NCI-H1105 (cell line): ENCODE measurements around the gene ABAT.
A peak's percentile ranks its signal among the peaks of the same experiment; 100 is the strongest.

ENCODE experiments used
- DNase-seq: peaks from one replicate; lab custom pipeline; 2025; lab: John Stamatoyannopoulos, UW

ABAT gene

DNA sequence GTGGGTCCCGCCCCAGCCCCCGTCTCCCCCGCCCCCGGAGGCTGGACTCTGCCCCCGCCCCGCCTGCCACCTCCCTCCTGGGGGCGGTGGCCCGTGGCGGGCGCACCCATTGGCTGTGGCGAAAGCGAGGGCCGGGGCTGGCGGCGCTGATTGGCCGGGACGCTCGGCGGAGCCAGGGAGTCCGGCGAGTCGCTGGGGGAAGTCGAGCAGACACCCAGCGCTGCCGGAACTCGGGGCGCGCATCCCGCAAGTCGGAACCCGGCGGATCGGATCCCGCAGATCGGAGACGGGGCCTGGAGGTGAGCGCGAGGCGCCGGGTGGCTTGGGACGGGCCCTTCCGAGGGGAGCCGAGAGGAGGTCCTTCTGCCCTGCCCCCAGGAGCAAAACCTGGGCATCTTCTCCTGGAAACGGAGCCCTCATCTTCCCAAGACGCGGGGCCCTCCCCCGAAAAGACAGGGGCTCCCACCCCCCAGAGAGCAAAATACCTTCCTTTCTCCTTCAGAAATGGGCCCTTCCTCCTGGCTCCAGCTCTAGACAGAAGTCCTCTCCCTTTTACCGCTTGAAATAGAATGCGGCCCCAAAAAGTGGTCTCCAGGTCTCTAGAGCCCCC, at the start of gene ABAT:
TSS of gene ABAT (plus strand) at position 205 of the 610 bp plus-strand sequence. CDS start 61,123 bp downstream, outside the sequence.
- peak; percentile 76 for DNase-seq

DNA sequence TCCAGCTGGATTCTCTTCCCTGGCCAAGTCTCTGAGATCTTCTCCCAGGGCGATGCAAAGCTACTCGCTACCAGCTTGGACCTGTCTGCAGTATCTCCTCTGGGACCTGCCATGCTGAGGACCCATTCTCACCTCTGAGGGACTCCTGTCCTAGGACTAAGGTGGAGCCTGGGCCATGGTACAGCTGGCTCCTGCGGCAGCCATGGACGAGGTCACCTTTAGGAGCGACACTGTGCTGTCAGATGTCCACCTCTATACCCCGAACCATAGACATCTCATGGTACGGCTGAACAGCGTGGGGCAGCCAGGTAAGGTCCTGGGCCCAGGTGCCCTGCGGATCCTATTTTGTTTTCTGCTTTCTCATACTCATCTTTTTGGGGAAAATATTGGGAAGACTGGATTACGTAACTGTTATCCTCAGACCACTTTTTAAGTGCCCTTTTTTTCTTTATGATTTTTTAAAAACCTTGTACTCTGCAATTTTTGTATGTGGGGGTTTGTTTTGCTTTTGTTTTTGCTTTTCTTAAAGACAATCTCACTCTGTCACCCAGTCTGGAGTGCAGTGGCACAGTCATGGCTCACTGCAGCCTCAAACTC, 48.8 kb upstream of the ABAT start:
- DNase-seq, result no peak

DNA sequence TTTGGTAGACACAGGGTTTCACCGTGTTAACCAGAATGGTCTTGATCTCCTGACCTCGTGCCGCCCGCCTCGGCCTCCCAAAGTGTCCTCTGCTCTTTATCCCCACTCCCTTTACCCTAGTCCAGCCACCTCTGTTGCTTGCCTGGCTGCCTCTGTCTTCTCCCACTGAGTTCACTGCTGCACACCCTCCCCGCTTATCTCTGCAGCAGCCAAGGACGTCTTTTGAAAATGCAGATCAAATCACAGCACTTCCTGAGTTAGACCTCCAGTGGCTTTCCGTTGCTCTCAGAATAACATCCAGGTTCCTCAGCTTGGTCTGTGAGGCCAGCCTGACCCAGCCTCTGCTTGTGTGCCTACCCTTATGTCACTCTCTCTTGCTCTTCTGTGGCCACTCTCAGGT, 47.5 kb upstream of the ABAT start:
- no peak for DNase-seq

DNA sequence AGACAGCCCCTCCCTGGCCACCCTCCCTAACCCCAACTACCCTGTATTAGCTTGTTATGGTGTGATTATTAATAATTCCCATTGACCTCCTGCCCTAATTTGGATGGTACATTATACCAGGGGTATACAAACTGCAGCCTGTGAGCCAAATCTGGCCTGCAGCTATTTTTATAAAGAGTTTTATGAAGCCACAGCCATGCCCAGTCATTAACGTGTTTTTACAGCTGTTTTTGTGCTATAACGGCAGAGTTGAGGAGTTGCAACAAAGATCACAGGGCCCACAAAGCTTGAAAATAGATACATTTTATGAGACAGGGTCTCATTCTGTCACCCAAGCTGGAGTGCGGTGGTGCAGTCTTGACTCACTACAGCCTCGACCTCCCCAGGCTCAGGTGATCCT, 47.0 kb upstream of the ABAT start:
- no peak for DNase-seq

DNA sequence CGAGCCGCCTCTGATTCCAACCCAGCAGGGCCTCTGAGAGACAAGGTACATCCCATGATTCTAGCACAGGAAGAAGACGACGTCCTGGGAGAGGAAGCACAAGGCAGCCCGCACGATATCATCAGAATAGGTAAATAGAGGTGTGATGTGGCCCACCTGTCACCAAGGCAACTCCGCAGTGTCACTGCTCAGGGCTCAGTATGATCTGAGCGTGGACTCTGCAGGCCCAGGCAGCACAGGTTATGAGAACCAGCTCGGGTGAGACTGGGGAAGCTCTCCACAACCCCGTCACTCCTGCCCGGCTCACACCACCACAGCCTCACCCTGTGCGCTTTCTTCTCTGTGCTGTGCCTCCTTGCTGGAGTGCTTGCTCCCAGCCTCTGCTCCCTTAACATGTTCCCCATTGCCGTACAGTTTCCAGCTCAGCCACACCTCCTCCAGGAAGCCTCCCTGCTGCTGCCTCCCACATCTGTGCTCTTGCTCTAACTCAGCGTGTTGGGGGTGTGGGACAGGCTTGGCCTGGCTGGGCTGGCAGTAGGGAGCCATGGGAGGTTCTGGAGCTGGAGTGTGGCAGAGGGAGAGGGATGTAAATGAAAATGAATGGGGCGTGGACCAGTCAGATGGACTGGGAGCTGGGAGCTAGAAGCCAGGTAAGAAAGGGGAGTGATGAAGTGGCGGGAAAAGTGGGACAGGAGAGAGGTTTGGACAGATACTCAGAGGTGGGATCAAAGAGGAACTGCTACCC, 45.3 kb upstream of the ABAT start:
- no peak for DNase-seq

DNA sequence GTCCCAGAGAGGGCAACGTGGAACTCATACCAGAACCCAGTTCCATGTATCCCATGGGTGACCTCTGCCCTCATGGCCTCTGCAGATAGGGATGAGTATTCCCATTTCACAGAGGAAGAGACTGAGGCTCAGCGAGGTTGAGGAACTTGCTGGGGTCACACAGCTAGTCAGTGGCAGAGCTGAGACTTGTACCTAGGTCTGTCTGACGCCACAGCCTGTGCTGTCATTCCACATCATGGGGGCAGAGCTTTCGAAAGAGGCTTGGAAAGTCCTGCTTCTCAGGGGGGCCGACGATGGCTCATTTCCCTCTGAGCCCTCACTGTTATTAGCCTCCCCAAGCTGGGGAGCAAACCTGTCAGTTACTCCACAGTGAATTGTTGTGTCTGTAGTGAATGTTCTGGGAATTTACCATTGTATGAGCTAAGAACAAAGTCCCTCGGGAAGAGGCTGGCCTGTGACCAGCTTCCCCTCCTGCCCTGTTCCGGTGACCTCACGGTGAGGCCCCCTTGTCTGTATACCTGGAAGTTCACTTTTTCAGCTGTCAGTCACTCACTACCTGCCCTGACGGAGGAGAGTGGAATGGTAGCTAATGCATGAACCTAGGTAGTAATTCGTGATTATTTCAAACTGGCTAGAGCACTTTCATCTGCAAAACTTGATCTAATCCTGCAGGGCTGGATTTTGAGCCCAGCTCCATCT, 44.0 kb upstream of the ABAT start:
- no peak for DNase-seq

DNA sequence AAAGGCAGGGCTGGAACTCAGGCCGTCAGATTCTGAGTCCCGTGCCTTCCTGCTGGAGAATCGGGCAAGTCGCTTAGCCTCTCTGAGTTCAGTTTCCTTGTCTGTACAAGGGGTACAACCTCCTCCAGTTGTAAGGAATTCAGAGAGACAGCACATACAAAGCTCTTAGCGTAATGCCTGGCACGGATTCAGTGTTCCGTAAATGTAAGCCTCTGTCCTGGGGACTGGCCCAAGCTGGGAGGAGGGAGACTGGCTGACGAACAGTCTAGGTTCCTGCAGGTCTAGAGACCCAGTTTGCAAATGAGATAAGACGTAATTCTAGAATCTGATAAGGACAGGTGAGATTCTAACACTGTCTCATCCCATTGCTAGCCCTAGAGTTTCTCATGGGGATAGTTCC, 43.0 kb upstream of the ABAT start:
- no peak for DNase-seq

DNA sequence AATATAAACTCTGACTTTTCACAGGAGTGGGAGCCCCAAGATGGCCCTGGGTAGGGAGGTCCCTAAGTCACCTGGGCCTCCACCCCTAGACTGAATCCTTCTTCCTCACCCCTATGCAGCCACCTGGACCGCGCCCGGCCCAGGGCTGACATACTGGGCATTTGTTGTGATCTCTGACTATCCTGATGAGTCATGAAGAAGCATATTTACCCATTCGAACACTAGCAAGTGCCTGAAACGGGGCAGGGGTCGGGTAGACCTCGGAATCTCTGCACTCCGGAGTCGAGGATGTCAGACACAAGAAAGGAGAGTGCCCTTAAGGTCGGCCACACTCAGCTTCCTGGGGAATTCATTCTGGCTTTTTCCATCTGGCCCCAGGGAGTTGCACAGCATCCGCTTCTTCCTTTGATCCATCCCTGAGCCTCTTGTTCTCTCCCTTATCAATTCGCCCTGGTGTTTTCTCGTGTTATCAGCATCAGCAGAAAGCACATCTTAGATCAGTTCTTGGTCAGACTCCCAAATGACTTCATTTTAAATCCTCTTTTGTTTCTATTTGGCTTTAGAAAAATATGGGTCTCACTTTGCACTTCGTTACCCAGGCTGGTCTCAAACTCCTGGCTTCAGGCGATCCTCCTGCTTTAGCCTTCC, 42.5 kb upstream of the ABAT start:
- no peak for DNase-seq

DNA sequence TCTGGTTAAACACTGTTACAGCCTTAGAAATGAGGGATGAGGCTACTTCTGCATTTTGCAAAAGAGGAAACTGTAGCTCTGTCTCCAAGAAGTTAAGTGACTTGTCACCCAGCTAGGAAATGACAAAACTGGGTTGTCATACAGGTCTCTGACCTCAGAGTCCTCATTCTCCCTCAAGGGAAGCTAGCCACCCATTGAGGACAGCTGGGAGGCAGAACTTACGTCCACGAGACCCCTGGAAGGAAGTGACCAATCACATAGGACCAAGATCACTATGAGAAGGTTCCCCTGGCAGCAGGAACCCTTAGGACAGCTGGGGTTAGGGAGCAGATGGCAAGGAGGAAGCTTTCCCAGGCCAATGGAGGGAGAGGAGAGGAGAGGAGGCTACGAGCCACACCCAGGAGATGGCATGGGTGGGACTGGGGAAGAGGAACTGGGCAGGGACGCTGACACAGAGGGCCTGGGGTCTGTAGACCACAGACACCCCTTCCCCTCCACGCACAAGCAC, 41.7 kb upstream of the ABAT start:
- no peak for DNase-seq

DNA sequence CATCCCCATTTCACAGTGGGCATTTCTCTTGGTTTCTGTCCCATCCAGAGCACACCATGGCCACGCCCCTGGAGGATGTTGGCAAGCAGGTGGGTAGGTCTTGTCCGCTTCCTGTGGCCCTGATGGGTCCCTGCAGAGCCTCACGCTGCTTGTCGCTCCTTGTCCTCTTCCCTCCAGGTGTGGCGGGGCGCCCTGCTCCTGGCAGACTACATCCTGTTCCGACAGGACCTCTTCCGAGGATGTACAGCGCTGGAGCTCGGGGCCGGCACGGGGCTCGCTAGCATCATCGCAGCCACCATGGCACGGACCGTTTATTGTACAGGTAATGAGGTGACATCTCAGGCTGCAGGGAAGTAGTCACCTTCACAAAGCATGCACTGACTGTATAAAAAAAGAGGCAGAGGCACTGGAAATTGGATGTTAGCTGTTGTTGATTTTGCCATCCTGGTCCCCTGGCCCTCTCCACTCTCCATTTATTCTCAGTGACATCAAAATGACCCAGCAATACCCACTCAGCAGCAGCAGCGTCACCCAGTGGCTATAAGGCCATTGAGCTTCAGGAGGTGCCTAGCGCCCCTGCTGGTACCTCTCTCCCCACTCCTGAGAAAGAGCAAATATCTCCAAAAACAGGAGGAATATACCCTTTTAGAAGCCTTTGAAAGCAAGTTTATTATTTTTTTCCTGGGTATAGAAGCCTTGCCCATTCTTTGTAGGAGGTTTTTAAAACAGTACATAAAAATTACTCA, 39.3 kb upstream of the ABAT start:
- DNase-seq, result no peak

DNA sequence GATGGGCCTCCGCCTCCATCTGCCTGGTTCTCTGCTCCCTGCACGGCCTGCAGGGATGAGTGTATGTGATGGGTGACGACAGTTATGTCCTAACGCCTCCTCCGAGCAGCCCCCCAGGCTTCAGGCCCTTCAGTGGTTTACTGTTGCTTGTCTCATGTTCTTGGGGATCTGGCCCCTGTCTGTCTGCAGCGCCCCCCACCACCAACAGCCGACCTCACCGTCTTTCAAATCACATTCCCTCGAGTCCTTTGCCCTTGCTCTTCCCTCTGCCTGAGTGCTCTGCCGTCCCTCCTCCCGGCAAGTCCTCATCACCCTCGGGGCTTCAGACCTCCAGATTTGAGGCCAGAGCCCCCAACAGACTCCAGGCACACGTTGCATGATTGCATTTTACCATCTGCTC, 34.7 kb upstream of the ABAT start:
- DNase-seq, result no peak

DNA sequence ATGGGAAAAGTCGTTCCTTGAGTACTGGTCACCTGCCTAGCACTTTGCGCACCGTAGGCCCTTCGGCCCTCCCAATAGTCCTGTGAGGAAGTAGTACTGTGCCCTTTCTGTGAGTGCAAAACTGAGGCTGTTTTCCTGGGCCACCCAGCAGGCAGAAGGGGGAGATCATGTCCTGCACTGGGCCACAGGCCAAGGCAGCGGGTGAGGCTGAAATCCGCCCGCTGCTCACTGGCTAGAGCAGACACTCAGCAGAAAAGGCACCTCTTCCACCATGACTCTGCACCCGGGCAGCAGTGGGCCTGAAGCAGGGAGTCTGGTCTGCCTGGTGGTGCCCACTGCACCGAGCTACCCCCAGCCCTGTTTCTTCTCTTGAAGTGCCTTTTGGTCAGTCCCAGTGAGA, 32.7 kb upstream of the ABAT start:
- DNase-seq, result no peak

DNA sequence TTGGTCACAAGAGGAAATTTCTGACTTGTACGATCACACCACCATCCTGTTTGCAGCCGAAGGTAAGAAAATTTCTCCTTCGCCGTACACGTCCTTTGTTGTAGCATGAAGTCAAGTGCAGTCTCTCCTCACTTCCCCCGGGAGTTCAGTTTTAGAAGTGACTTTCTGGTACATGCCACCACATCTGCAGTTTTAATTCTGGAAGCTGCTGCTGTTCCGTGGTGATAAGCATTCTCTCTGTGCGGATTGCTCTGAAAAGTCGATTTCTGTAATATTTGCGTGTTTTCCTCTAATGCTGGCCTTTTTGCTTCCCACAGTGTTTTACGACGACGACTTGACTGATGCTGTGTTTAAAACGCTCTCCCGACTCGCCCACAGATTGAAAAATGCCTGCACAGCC, 32.3 kb upstream of the ABAT start:
- DNase-seq, result no peak

DNA sequence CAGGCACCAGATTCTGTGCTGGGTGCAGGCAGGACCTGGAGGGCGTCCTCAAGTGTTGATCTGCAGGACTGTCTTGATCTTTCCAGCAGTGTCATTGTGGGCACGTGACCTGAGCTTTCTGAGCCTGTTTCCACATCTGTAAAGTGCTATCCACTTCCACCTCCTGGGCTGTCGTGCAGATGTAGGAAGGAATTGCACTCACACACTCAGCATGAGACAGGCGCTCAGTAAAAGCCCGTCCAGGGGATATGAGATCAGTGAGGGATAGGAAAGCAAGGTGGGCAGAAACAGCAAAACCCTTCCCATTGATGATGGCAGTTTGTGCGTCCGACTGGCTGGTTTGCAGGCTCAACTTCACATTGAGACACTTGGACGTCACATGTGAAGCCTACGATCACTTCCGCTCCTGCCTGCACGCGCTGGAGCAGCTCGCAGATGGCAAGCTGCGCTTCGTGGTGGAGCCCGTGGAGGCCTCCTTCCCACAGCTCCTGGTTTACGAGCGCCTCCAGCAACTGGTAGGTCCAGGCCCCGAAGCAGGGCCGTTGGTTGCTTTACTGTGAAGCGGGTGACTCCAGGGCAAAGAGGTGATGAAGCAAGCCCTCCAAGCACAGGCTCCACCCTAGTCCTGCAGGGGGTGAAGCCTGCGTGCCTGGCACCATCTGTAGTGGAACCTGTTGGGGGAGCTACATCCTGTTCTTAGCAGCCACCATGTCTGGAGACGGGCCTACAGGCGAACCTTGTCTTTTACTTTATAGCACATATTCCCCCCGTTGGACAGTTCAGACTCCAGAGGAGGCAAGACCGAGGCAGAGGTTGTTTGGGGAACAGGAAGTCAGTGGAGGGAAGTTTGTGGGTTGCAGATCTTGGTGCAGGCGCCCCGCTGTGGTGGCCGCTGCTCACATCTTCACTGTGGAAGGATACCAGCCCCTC, 29.9 kb upstream of the ABAT start:
- no peak for DNase-seq

DNA sequence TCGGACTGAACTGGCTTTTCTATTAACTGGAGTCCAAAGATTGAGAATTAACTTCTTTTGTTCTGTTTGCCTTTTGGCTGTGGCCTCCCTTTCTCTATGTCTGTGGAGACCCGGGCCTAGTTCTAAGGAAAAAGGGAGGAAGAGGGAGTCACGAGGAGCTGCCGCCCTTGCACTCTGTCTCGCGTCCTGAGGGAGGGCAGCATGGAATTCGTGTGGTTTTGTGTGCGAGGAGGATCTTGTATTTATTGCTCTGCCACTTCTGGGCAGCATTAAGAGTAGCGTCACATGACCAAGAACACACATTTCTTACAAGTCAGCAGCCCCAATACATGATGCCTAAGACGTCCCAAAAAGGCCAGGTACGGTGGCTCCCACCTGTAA, 29.3 kb upstream of the ABAT start:
- DNase-seq, result no peak

DNA sequence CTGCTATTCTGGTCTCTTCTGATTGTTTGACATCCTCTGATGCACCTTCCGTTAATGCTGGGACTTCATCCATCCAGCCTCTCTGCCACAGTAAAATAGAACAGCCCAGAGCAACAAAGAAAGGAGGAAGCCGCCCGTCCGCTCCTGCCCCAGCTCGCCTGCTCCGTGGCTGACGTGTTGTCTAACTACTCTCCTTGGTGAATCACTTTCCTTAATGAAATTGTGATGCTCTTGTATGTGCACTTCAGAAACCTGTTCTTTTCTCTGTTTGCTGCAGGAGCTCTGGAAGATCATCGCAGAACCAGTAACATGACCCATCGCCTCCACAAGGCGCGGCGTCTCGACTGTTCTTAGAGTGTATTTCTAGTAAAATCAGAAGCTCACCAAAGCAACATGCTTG, 28.6 kb upstream of the ABAT start:
- no peak for DNase-seq

DNA sequence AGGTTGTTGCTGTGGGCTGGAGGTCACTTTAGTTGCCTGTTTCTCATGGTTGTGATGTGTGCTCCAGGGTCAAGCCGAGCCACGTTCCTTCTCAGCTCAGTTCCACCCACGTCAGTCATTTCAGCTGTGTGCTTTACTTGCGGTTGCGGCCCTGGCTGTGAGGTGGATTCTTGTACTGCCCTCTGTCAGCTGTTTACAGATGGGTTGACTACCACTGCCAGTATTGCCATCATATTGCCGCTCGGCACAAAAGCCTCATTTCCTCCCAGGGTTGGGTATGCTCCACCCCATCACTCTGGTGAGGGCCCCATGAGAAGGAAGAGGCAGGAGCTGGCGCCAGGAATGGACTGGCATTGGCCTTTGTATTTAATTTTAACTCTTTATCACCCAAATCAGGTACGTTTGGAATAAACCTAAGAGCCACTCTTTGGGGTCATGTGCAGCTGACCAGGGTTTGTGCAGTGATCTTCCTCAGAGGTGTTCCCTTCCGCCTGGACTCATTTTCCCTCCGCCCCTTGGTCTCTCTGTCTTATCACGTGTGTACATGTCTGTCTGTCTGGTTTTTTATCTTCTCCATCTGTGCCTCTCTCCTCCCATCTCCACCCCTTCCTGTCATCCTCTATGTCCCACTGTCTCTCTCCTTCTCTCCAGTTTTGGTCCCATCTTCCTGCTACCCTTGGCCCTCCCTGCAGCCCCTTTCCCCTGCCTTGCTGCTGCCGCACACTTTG, 27.9 kb upstream of the ABAT start:
- DNase-seq, result no peak

DNA sequence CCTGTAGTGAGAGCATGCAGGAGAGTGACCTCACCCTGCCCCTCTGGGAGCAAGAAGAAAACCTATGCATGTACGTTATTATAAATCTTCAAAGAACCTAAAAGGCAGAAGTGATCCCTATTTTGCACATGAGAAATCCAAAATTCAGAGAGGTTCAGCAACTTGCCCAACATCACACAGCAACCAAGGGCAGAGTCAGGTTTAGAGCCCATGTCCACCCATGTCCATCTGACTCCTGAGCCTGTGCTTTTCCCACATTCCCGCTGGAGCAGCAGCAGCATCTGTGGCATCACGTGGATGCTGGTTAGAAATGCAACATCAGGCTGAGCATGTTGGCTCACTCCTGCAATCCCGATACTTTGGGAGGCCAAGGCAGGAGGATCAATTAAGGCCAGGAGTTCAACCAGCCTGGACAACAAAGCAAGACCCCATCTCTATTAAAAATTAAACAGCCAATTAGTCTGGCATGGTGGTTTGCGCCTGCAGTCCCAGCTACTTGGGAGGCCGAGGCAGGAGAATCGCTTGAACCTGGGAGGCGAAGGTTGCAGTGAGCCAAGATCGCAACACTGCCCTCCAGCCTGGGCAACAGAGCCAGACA, 26.6 kb upstream of the ABAT start:
- DNase-seq, result no peak

DNA sequence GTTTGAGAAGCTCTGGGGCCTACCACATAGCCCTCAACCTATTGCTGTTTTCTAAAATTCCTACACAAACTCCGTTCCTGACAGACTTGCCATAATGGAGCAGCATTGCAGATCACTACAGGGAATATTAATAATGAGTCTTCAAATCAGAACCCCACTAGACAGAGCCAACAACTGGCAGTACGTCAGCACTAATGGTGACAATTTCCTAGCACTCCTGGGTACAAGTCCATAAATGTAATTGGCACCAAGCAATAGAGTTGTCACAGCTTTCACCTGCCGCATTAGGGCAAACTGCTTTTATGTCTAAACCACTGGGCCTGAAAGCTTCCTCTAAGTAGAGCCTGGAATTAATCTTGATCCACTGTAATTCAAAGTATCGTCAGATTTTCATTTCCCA, 25.5 kb upstream of the ABAT start:
- DNase-seq, result no peak
